Measurements from ENCODE around the gene TOMM40L.

- TF ChIP-seq, protein P1, sequence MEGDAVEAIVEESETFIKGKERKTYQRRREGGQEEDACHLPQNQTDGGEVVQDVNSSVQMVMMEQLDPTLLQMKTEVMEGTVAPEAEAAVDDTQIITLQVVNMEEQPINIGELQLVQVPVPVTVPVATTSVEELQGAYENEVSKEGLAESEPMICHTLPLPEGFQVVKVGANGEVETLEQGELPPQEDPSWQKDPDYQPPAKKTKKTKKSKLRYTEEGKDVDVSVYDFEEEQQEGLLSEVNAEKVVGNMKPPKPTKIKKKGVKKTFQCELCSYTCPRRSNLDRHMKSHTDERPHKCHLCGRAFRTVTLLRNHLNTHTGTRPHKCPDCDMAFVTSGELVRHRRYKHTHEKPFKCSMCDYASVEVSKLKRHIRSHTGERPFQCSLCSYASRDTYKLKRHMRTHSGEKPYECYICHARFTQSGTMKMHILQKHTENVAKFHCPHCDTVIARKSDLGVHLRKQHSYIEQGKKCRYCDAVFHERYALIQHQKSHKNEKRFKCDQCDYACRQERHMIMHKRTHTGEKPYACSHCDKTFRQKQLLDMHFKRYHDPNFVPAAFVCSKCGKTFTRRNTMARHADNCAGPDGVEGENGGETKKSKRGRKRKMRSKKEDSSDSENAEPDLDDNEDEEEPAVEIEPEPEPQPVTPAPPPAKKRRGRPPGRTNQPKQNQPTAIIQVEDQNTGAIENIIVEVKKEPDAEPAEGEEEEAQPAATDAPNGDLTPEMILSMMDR (IDR thresholded peaks at IDR 0.05; ENCODE audit: low read length), result no peak
- TF ChIP-seq EZH2 (IDR thresholded peaks at IDR 0.05; ENCODE audit: borderline replicate concordance, low read length), result no peak
These were observed 25.4 kb upstream of the TOMM40L start for GRCh38 chr1:161200421-161200991.
